ENCODE data around the gene BCL2L1. TPM values are rescaled to one million over a fixed set of nuclear protein-coding genes. Genes with fewer than 3 reads are reported as not detected.
"Not testable (repeated sequence)": the region's sequence is repeated elsewhere in the genome, so short reads cannot be mapped to it uniquely, and the experiment has no call there.

The BCL2L1 gene
- total RNA-seq, 1 donor from 2014 or later = 52.9 TPM

DNA sequence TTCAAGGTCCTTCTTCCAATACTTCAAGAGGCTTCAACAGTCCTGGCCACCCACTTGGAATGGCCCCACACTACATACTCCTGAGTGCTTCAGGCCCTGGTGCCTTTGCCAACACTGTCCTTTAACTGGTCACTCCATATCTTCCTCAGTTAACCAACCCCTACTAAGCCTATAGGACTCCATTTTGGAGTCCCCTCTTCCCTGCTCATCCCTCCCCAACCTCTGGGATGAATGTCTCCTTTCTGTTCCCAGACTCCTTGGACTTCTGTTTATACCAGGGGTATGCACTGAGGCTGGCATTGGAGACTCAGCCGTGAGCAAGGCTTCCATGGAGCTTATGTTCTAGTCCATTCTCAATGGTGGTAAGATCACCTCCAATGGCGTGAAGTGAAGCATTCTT, 51.3 kb downstream of the BCL2L1 start:
- DNase-seq (ENCODE audit: low spot score) = no peak
- TF ChIP-seq, protein P1, sequence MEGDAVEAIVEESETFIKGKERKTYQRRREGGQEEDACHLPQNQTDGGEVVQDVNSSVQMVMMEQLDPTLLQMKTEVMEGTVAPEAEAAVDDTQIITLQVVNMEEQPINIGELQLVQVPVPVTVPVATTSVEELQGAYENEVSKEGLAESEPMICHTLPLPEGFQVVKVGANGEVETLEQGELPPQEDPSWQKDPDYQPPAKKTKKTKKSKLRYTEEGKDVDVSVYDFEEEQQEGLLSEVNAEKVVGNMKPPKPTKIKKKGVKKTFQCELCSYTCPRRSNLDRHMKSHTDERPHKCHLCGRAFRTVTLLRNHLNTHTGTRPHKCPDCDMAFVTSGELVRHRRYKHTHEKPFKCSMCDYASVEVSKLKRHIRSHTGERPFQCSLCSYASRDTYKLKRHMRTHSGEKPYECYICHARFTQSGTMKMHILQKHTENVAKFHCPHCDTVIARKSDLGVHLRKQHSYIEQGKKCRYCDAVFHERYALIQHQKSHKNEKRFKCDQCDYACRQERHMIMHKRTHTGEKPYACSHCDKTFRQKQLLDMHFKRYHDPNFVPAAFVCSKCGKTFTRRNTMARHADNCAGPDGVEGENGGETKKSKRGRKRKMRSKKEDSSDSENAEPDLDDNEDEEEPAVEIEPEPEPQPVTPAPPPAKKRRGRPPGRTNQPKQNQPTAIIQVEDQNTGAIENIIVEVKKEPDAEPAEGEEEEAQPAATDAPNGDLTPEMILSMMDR (IDR thresholded peaks at IDR 0.05; ENCODE audit: unreplicated experiment) = no peak
- peaks cover 15% of the 10 kb centered on the region for H3K36me3 Mint-ChIP-seq (ENCODE audit: low read depth, unreplicated experiment)
- no peak overlapping the region for H3K4me3 Mint-ChIP-seq (ENCODE audit: unreplicated experiment)
- peak overlapping the region; percentile 20 for H3K27ac Mint-ChIP-seq (ENCODE audit: unreplicated experiment)
- peaks cover 58% of the 10 kb centered on the region for H3K4me1 Mint-ChIP-seq (ENCODE audit: unreplicated experiment)
- no peaks in the 10 kb centered on the region for H3K9me3 Mint-ChIP-seq (ENCODE audit: unreplicated experiment)
- H3K27me3 Mint-ChIP-seq (ENCODE audit: unreplicated experiment) = peaks cover 11% of the 10 kb centered on the region

- Mint-ChIP-seq H3K36me3 (ENCODE audit: low read depth, unreplicated experiment) (peaks cover 22% of the 10 kb centered on the region), H3K4me3 (ENCODE audit: unreplicated experiment) (no peak overlapping the region), H3K9me3 (ENCODE audit: unreplicated experiment) (no peaks in the 10 kb centered on the region), H3K27ac (ENCODE audit: unreplicated experiment) (peak overlapping the region; percentile 48), H3K27me3 (ENCODE audit: unreplicated experiment) (peaks cover 12% of the 10 kb centered on the region), H3K4me1 (ENCODE audit: unreplicated experiment) (peaks cover 51% of the 10 kb centered on the region)
- DNase-seq (ENCODE audit: low spot score) = no peak
- TF ChIP-seq, protein P1 (IDR thresholded peaks at IDR 0.05; ENCODE audit: unreplicated experiment) = no peak
These were observed 52.1 kb downstream of the BCL2L1 start for GRCh38 chr20:31670371-31671228.

DNA sequence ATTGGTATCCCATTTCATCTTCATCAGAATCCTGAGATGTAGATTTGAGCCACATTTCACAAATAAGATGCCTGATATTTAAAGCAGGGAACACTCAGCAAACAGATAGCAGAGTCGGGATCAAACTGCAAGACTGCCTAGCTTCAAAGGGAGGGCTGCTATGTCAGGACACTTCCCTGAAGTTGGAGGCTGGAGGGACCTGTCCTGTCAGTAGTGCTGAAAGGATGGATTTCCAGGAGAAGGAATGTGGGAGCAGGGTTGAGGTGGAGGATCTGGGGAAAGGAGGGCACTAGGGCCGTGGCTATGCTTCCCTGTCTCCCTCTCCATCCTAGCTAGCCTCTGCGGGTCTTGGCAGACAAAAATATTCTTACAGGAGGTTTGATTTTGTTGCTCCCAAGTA, 52.8 kb downstream of the BCL2L1 start:
- TF ChIP-seq, protein P1 (IDR thresholded peaks at IDR 0.05; ENCODE audit: unreplicated experiment) = no peak
- Mint-ChIP-seq H3K27me3 (ENCODE audit: unreplicated experiment) (peaks cover 13% of the 10 kb centered on the region), H3K4me3 (ENCODE audit: unreplicated experiment) (peak overlapping the region; percentile 62), H3K27ac (ENCODE audit: unreplicated experiment) (peak overlapping the region; percentile 48), H3K36me3 (ENCODE audit: low read depth, unreplicated experiment) (peaks cover 24% of the 10 kb centered on the region), H3K9me3 (ENCODE audit: unreplicated experiment) (no peaks in the 10 kb centered on the region), H3K4me1 (ENCODE audit: unreplicated experiment) (peaks cover 44% of the 10 kb centered on the region)
- no peak for DNase-seq (ENCODE audit: low spot score)

DNA sequence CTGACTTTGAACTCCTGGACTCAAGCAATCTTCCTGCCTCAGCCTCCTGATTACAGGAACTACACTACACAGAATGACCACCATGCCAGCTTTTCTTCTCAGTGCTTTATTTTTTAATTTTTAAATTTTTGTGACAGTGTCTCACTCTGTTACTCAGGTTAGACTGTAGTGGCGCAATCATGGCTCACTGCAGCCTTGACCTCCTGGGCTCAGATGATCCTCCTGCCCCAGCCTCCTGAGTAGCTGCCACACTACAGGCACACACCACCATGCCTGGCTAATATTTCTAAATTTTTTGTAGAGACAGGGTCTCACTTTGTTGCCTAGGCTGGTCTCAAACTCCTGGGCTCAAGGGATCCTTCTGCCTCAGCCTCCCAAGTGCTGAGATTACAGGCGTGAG, 53.7 kb downstream of the BCL2L1 start:
- H3K36me3 Mint-ChIP-seq (ENCODE audit: low read depth, unreplicated experiment) = peaks cover 26% of the 10 kb centered on the region
- not testable (repeated sequence) for H3K27me3 Mint-ChIP-seq (ENCODE audit: unreplicated experiment); H3K9me3 Mint-ChIP-seq (ENCODE audit: unreplicated experiment); H3K4me3 Mint-ChIP-seq (ENCODE audit: unreplicated experiment); H3K27ac Mint-ChIP-seq (ENCODE audit: unreplicated experiment); DNase-seq (ENCODE audit: low spot score)
- peaks cover 37% of the 10 kb centered on the region for H3K4me1 Mint-ChIP-seq (ENCODE audit: unreplicated experiment)

DNA sequence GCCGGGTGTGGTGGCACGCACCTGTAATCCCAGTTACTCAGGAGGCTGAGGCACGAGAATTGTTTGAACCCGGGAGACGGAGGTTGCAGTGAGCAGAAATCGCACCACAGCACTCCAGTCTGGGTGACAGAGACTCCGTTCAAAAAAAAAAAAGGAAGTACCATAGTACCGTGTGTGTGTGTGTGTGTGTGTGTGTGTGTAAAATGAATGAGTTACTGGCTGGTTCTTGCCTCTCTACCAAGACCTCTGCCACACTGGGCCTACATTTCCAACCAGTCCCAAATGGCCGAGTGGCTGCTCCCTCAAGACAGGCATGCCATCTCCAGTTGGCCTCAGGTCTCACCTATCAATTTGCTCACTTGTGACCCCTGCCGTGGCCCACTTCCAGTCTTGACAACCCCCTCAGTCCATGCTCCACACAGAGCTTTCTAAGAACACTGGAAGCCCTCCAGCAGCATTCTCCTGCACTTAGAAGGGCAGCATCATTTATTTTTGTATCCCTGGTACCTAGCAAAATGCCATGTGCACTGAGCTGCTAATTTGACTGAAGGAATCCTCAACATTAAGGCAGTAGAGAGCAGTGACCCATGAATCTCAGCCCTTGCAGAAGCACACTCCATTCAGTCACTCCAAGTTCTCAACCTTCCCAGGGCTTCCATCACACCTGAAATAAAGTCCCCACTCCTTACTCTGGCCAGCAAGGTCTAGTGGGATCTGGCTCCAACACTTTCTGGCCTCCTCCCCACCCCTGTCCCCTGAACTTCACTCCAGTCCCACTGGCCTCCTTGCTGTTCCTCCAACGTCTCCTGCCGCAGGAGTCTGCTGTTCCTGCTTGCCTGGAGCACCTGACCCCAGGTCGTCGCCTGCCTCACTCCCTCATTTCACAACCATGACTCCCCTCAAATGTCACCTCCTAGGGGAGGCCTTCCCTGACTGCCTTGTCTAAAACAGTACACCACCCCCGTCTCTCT, 55.1 kb downstream of the BCL2L1 start:
- no peak for DNase-seq (ENCODE audit: low spot score)
- TF ChIP-seq, protein P1 (IDR thresholded peaks at IDR 0.05; ENCODE audit: unreplicated experiment) = no peak
- no peaks in the 10 kb centered on the region for H3K9me3 Mint-ChIP-seq (ENCODE audit: unreplicated experiment)
- peaks cover 10% of the 10 kb centered on the region for H3K27me3 Mint-ChIP-seq (ENCODE audit: unreplicated experiment)
- peaks cover 29% of the 10 kb centered on the region for H3K36me3 Mint-ChIP-seq (ENCODE audit: low read depth, unreplicated experiment)
- H3K4me3 Mint-ChIP-seq (ENCODE audit: unreplicated experiment) = peak overlapping the region; percentile 29
- H3K4me1 Mint-ChIP-seq (ENCODE audit: unreplicated experiment) = peaks cover 38% of the 10 kb centered on the region
- H3K27ac Mint-ChIP-seq (ENCODE audit: unreplicated experiment) = no peak overlapping the region

Measured in endothelial cell (in vitro differentiated cells).